SJCRH30 (cell line): ENCODE results near the gene PEX7. TPM values are rescaled to one million over a fixed set of nuclear protein-coding genes. Genes with fewer than 3 reads are reported as not detected.
"Not testable (repeated sequence)": the region's sequence is repeated elsewhere in the genome, so short reads cannot be mapped to it uniquely, and the experiment has no call there.

Source experiments
- DNase-seq, 2 experiments: peaks; one replicate each; pipeline ENCODE4 v3.0.0-alpha.2; 2015 to 2020
- H3K27ac ChIP-seq: fragments of 250-450 bp; sonication (Bioruptor Pico); 2 replicates; pipeline ENCODE4 v1.5.1; 2020; ENCODE audit warnings: mild to moderate bottlenecking, moderate library complexity
- H3K27me3 ChIP-seq: fragments of 250-450 bp; sonication (Bioruptor Pico); 2 replicates; pipeline ENCODE4 v1.5.1; 2020; ENCODE audit warnings: mild to moderate bottlenecking, moderate library complexity
- H3K36me3 ChIP-seq: fragments of 250-450 bp; sonication (Bioruptor Pico); 2 replicates; pipeline ENCODE4 v1.5.1; 2020; ENCODE audit warnings: mild to moderate bottlenecking, moderate library complexity
- H3K4me1 ChIP-seq: fragments of 250-450 bp; sonication (Bioruptor Pico); 2 replicates; pipeline ENCODE4 v1.5.1; 2020; ENCODE audit warnings: mild to moderate bottlenecking, moderate library complexity
- H3K4me3 ChIP-seq: fragments of 250-450 bp; sonication (Bioruptor Pico); 2 replicates; pipeline ENCODE4 v1.5.1; 2020; ENCODE audit warnings: mild to moderate bottlenecking, moderate library complexity
- H3K9me3 ChIP-seq: fragments of 250-450 bp; sonication (Bioruptor Pico); replicated peaks from 2 replicates; pipeline ENCODE4 v1.5.1; 2020; ENCODE audit warnings: mild to moderate bottlenecking, moderate library complexity
- total RNA-seq: library from RNA; depleted of rRNA; stranded (reverse); fragments of >200 nt; shearing (Covaris generic); gene quantifications from 2 replicates; pipeline ENCODE4 v1.2.3, GENCODE V29; 2014; rRNA removed

The PEX7 gene
- total RNA-seq, 1 experiment from 2014 or later: 3.6 TPM

- peaks cover 20% of the 10 kb centered on the region for H3K4me1 ChIP-seq
- peak; percentile 61 to 70 for DNase-seq
- peak overlapping the region; percentile 28 for H3K4me3 ChIP-seq
- H3K36me3 ChIP-seq: no peaks in the 10 kb centered on the region
- 0 out of 2 replicates have a peak, but pooled peaks cover 3% of the 10 kb centered on the region for H3K9me3 ChIP-seq
- H3K27ac ChIP-seq: peak overlapping the region; percentile 57
- no peaks in the 10 kb centered on the region for H3K27me3 ChIP-seq
Measured at GRCh38 chr6:136956590-136957544, 134.5 kb downstream of the PEX7 start.

- no peak for DNase-seq
- Histone ChIP-seq H3K4me1 (peaks cover 22% of the 10 kb centered on the region), H3K4me3 (no peak overlapping the region), H3K9me3 (0 out of 2 replicates have a peak, but pooled peaks cover 3% of the 10 kb centered on the region), H3K36me3 (no peaks in the 10 kb centered on the region), H3K27me3 (no peaks in the 10 kb centered on the region), H3K27ac (no peak overlapping the region)
Measured at GRCh38 chr6:136958168-136958567, 135.8 kb downstream of the PEX7 start.

GRCh38 chr6:136959471-136959891 lies 137.1 kb downstream of the PEX7 start:
- Histone ChIP-seq H3K4me3 (no peak overlapping the region), H3K27me3 (no peaks in the 10 kb centered on the region), H3K36me3 (no peaks in the 10 kb centered on the region), H3K4me1 (peaks cover 29% of the 10 kb centered on the region), H3K9me3 (0 out of 2 replicates have a peak, but pooled peaks cover 3% of the 10 kb centered on the region), H3K27ac (no peak overlapping the region)
- no peak for DNase-seq

GRCh38 chr6:136959935-136960334 lies 137.5 kb downstream of the PEX7 start:
- H3K4me3 ChIP-seq, H3K27ac ChIP-seq, DNase-seq, H3K36me3 ChIP-seq, H3K9me3 ChIP-seq, H3K27me3 ChIP-seq: not testable (repeated sequence)
- H3K4me1 ChIP-seq: peaks cover 29% of the 10 kb centered on the region

GRCh38 chr6:136960781-136961180 lies 138.4 kb downstream of the PEX7 start:
- no peak overlapping the region for H3K4me3 ChIP-seq
- no peak for DNase-seq
- H3K36me3 ChIP-seq: no peaks in the 10 kb centered on the region
- H3K27ac ChIP-seq: no peak overlapping the region
- no peaks in the 10 kb centered on the region for H3K27me3 ChIP-seq
- 0 out of 2 replicates have a peak, but pooled peaks cover 1% of the 10 kb centered on the region for H3K9me3 ChIP-seq
- peaks cover 29% of the 10 kb centered on the region for H3K4me1 ChIP-seq

- Histone ChIP-seq H3K4me3 (no peak overlapping the region), H3K9me3 (no peaks in the 10 kb centered on the region), H3K27me3 (no peaks in the 10 kb centered on the region), H3K36me3 (no peaks in the 10 kb centered on the region), H3K27ac (peak overlapping the region; percentile 81), H3K4me1 (peaks cover 25% of the 10 kb centered on the region)
- DNase-seq: peak in 1 of 2 experiments; percentile 32
Measured at GRCh38 chr6:136961848-136962247, 139.5 kb downstream of the PEX7 start.

GRCh38 chr6:136962661-136963060 lies 140.3 kb downstream of the PEX7 start:
- H3K27ac ChIP-seq: peak overlapping the region; percentile 81

GRCh38 chr6:136963259-136963658 lies 140.9 kb downstream of the PEX7 start:
- H3K4me1 ChIP-seq: peaks cover 22% of the 10 kb centered on the region
- DNase-seq: peak in 1 of 2 experiments; percentile 22
- H3K27ac ChIP-seq: peak overlapping the region; percentile 81

More at GRCh38 chr6:136962661-136963060, 140.3 kb downstream of the PEX7 start:
- DNase-seq: peak; percentile 92 to 97
- Histone ChIP-seq H3K27me3 (no peaks in the 10 kb centered on the region), H3K9me3 (no peaks in the 10 kb centered on the region), H3K4me3 (no peak overlapping the region), H3K36me3 (no peaks in the 10 kb centered on the region), H3K4me1 (peaks cover 22% of the 10 kb centered on the region)

More at GRCh38 chr6:136963259-136963658, 140.9 kb downstream of the PEX7 start:
- Histone ChIP-seq H3K27me3 (no peaks in the 10 kb centered on the region), H3K4me3 (no peak overlapping the region), H3K36me3 (no peaks in the 10 kb centered on the region), H3K9me3 (no peaks in the 10 kb centered on the region)

Other genes with a start within 250 kb of the PEX7 start
- gene MAP3K5, start 30.1 kb upstream of the PEX7 start, total RNA-seq: 15.2 and 15.9 TPM in 2 replicates
- gene SLC35D3, start 99.7 kb downstream of the PEX7 start, total RNA-seq: 0.05 and 0.06 TPM in 2 replicates
- 0.13 and 0.22 TPM in 2 replicates for gene IL20RA, start 222.4 kb downstream of the PEX7 start, total RNA-seq